HepG2 (cell line): ENCODE data around the gene IWS1.

Source experiments
- CTCF ChIP-seq: sonication (generic); formaldehyde crosslinking; IDR thresholded peaks from 2 replicates; pipeline ENCODE4 v1.5.0; 2020; ENCODE audit warnings: mild to moderate bottlenecking, missing genetic modification reagents, moderate library complexity
- EP300 ChIP-seq, 3 experiments: sonication (generic) in 1 of 3; formaldehyde crosslinking in 1 of 3; IDR thresholded peaks; 2 replicates each; pipeline versions ENCODE4 v1.5.1 to v1.6.1; 2011 to 2020; ENCODE audit warnings: low read depth in 2 of 3, low read length in 2 of 3, borderline replicate concordance in 1 of 3, improper control_type of control experiment in 1 of 3, mild to moderate bottlenecking in 1 of 3, missing genetic modification reagents in 1 of 3, moderate library complexity in 1 of 3
- EZH2 ChIP-seq: conservative IDR thresholded peaks from 2 replicates; pipeline ENCODE4 v1.6.1; 2012; ENCODE audit warnings: mild to moderate bottlenecking, low read depth, low read length, moderate library complexity
- IKZF1 ChIP-seq: fragments of 450-650 bp; IDR thresholded peaks from 2 replicates; pipeline ENCODE4 v1.7.1; 2016
- KDM5B ChIP-seq: sonication (generic); formaldehyde crosslinking; IDR thresholded peaks from 2 replicates; pipeline ENCODE4 v1.4.0; 2020; ENCODE audit warnings: missing genetic modification reagents, mild to moderate bottlenecking, borderline replicate concordance
- RBM39 ChIP-seq: fragments of 200-400 bp; formaldehyde crosslinking; IDR thresholded peaks from one replicate; pipeline ENCODE4 v1.6.1; 2018; ENCODE audit warnings: antibody characterized with exemption, mild to moderate bottlenecking, low read depth, low read length; ENCODE audit not compliant: poor library complexity, severe bottlenecking
- ZNF652 ChIP-seq: IDR thresholded peaks from 2 replicates; pipeline ENCODE4 v1.6.1; 2016; ENCODE audit warnings: low read depth, borderline replicate concordance
- ZNF891 ChIP-seq: sonication (generic); formaldehyde crosslinking; IDR thresholded peaks from 2 replicates; pipeline ENCODE4 v1.5.0; 2020; ENCODE audit warnings: mild to moderate bottlenecking, missing genetic modification reagents
- TF ChIP-seq, protein P1 (sequence below): sonication (generic); formaldehyde crosslinking; IDR thresholded peaks from 2 replicates; pipeline ENCODE4 v1.4.0; 2020; ENCODE audit warnings: mild to moderate bottlenecking, missing genetic modification reagents

- TF ChIP-seq ZNF891 (CRISPR knock-in tag) (no peak), RBM39 (no peak), KDM5B (CRISPR knock-in tag) (no peak), EP300 (IDR thresholded peaks at IDR 0.05; ENCODE audit: low read depth in 2 of 2, low read length in 2 of 2) (no peak), EP300 (CRISPR knock-in tag; IDR thresholded peaks at IDR 0.05; ENCODE audit: borderline replicate concordance) (no peak), EZH2 (no peak), ZNF652 (CRISPR knock-in tag) (no peak), IKZF1 (no peak), CTCF (no peak)
- TF ChIP-seq, protein P1, sequence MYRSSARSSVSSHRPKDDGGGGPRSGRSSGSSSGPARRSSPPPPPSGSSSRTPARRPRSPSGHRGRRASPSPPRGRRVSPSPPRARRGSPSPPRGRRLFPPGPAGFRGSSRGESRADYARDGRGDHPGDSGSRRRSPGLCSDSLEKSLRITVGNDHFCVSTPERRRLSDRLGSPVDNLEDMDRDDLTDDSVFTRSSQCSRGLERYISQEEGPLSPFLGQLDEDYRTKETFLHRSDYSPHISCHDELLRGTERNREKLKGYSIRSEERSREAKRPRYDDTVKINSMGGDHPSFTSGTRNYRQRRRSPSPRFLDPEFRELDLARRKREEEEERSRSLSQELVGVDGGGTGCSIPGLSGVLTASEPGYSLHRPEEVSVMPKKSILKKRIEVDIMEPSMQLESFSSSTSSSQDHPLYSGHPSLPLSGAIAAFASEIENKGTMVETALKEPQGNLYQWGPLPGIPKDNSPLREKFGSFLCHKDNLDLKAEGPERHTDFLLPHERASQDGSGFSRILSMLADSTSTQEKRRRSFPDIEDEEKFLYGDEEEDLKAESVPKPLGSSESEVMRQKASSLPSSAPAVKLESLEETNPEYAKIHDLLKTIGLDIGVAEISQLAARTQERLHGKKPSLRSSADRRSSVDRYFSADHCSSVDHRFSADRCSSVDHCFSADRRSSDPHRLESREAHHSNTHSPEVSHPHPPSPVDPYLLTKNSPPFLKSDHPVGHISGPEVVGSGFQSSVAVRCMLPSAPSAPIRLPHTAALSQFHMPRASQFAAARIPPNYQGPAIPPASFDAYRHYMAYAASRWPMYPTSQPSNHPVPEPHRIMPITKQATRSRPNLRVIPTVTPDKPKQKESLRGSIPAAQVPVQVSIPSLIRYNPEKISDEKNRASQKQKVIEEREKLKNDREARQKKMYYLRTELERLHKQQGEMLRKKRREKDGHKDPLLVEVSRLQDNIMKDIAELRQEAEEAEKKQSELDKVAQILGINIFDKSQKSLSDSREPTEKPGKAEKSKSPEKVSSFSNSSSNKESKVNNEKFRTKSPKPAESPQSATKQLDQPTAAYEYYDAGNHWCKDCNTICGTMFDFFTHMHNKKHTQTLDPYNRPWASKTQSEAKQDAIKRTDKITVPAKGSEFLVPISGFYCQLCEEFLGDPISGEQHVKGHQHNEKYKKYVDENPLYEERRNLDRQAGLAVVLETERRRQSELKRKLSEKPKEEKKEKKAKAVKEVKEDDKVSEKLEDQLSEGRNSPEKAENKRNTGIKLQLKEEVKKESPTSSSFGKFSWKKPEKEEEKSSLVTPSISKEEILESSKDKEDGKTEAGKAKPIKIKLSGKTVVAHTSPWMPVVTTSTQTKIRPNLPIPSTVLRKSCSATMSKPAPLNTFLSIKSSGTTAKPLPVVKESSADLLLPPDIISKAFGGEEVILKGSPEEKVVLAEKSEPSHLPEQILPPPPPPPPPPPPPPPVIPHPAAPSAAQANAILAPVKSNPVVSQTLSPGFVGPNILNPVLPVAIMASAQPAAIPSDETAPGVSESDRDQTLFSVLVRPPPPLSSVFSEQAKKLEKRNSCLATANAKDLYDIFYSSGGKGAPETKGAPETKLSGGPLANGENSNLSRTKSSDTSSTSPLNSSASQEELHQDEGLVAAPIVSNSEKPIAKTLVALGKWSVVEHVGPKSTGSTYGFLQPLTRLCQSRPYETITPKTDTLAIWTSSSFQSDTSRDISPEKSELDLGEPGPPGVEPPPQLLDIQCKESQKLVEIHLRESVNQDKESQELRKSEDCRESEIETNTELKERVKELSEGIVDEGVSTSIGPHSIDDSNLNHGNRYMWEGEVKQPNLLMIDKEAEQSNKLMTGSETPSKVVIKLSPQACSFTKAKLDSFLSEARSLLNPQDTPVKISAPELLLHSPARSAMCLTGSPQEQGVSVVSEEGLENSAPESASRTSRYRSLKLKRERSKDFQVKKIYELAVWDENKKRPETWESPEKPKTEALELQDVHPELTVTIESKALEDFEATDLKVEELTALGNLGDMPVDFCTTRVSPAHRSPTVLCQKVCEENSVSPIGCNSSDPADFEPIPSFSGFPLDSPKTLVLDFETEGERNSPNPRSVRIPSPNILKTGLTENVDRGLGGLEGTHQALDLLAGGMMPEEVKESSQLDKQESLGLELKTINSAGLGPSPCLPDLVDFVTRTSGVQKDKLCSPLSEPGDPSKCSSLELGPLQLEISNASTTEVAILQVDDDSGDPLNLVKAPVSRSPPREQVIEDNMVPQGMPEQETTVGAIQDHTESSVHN: no peak
These were observed 54.9 kb downstream of the IWS1 start for GRCh38 chr2:127471286-127471988.
